ENCODE measurements around the gene SLIT3. TPM values are rescaled to one million over a fixed set of nuclear protein-coding genes. Genes with fewer than 3 reads are reported as not detected.
A peak's percentile ranks its signal among the peaks of the same experiment; 100 is the strongest.

SLIT3 gene
- total RNA-seq, 6 donors from 2014 or later: 10.8 to 57.3 (median 32.2) TPM

DNA sequence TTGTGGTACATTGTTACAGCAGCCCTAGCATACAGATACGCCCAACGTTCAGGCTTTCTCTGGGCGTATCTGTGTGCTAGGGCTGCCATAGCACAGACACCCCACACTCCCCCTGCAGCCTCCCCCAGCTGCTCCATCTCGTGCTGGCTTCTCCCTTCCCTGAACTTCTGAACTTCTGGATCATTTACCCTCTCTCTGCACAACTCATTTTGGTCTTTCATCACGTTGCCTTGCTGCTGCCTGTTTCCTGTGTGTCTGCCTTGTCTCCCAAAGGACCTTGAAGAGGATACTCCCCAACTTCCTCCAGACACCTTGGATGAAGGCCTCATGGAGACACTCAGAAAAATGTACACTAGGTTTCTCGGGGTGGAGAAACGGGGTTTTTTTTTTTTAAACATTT is 37.3 kb downstream of the SLIT3 start:
- no peaks in the 10 kb centered on the region for H3K36me3 ChIP-seq
- DNase-seq (no peak), ATAC-seq (ENCODE audit: low FRiP score in 2 of 2) (peak in 1 of 2 donors; percentile 24)
- H3K9me3 ChIP-seq: no peaks in the 10 kb centered on the region
- 58 to 60% methylated on average over 7 of the region's 7 CpGs for WGBS, 2 donors
- no peaks in the 10 kb centered on the region for H3K27me3 ChIP-seq
- no peak overlapping the region for H3K4me3 ChIP-seq
- H3K4me1 ChIP-seq: no peaks in the 10 kb centered on the region
- TF ChIP-seq EP300 (IDR thresholded peaks at IDR 0.05) (no peak), POLR2A (IDR thresholded peaks at IDR 0.05) (no peak), CTCF (IDR thresholded peaks at IDR 0.05) (no peak), POLR2AphosphoS5 (IDR thresholded peaks at IDR 0.05) (no peak)
- no peak overlapping the region for H3K27ac ChIP-seq

- Histone ChIP-seq H3K27ac (no peak overlapping the region), H3K36me3 (no peaks in the 10 kb centered on the region), H3K27me3 (no peaks in the 10 kb centered on the region), H3K9me3 (no peaks in the 10 kb centered on the region), H3K4me3 (no peak overlapping the region), H3K4me1 (no peaks in the 10 kb centered on the region)
- ATAC-seq (ENCODE audit: low FRiP score in 2 of 2) (no peak), DNase-seq (no peak)
- 50 to 66% methylated on average over 3 of the region's 3 CpGs for WGBS, 2 donors
- TF ChIP-seq EP300 (IDR thresholded peaks at IDR 0.05): no peak
- TF ChIP-seq POLR2AphosphoS5 (IDR thresholded peaks at IDR 0.05): no peak
- no peak for TF ChIP-seq CTCF (IDR thresholded peaks at IDR 0.05)
- no peak for TF ChIP-seq POLR2A (IDR thresholded peaks at IDR 0.05)
Measured at GRCh38 chr5:169260896-169261569, 39.9 kb downstream of the SLIT3 start.

DNA sequence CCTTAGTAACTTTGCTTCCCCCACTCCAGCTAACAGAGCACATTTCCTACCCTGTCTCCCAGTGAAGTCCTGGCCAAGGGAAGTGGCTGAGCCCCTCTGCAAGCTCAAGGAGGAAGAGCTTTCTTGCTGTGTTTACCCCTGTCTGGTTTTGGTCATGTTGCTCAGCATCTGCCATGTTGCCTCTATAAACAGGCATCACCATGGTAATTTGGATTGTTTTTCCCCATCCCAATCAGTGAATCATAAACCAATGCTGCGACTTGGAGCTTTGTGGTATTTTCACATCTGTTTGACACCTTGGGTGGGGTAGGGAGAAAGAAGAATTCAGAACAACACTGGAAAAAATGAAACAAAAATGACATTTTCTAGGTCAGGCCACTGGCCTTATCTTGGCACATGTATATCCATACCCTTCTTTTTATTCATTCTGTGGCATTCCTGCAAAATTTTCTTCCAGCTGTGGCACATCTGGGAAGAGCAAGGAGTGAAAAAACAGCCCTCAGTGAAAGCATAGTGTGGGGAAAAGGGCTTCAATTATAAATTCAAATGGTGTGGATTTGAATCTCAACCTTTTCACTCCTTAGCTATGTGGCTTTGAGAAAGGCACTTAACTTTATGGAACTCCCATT is 42.5 kb downstream of the SLIT3 start:
- Histone ChIP-seq H3K36me3 (no peaks in the 10 kb centered on the region), H3K4me1 (no peaks in the 10 kb centered on the region), H3K4me3 (no peak overlapping the region), H3K9me3 (no peaks in the 10 kb centered on the region), H3K27me3 (no peaks in the 10 kb centered on the region), H3K27ac (no peak overlapping the region)
- peak in 1 of 2 donors; percentile 37 for ATAC-seq (ENCODE audit: low FRiP score in 2 of 2)
- WGBS, 2 donors: 80 to 83% methylated on average over 1 of the region's 1 CpG
- TF ChIP-seq POLR2AphosphoS5 (IDR thresholded peaks at IDR 0.05) (no peak), EP300 (IDR thresholded peaks at IDR 0.05) (no peak), CTCF (IDR thresholded peaks at IDR 0.05) (no peak)
- no peak for DNase-seq

DNA sequence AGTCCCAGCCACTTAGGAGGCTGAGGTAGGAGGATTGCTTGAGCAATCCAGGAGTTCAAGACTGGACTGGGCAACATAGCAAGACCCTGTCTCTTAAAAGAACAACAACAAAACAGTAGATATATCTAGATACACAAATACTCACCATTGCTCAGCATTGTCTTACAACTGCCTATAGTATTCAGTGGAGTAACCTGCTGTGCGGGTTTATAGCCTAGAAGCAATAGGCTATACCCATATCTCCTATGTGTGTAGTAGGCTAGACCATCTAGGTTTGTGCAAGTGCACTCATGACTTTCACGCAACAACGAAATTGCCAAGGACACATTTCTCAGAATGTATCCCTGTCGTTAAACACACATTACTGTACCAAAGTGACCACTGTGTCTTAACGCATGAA is 44.7 kb downstream of the SLIT3 start:
- H3K27me3 ChIP-seq: no peaks in the 10 kb centered on the region
- no peak overlapping the region for H3K27ac ChIP-seq
- no peaks in the 10 kb centered on the region for H3K36me3 ChIP-seq
- ATAC-seq (ENCODE audit: low FRiP score in 2 of 2): no peak
- 91 to 94% methylated on average over 5 of the region's 5 CpGs for WGBS, 2 donors
- DNase-seq: no peak
- no peaks in the 10 kb centered on the region for H3K9me3 ChIP-seq
- H3K4me3 ChIP-seq: no peak overlapping the region
- TF ChIP-seq POLR2AphosphoS5 (IDR thresholded peaks at IDR 0.05): no peak
- TF ChIP-seq CTCF (IDR thresholded peaks at IDR 0.05): no peak
- TF ChIP-seq EP300 (IDR thresholded peaks at IDR 0.05): no peak
- no peak for TF ChIP-seq POLR2A (IDR thresholded peaks at IDR 0.05)
- H3K4me1 ChIP-seq: no peaks in the 10 kb centered on the region

- Histone ChIP-seq H3K36me3 (no peaks in the 10 kb centered on the region), H3K4me1 (no peaks in the 10 kb centered on the region), H3K4me3 (no peak overlapping the region), H3K9me3 (no peaks in the 10 kb centered on the region), H3K27ac (no peak overlapping the region), H3K27me3 (no peaks in the 10 kb centered on the region)
- ATAC-seq (ENCODE audit: low FRiP score in 2 of 2) (no peak), DNase-seq (no peak)
- WGBS, 2 donors: 85 to 87% methylated on average over 3 of the region's 3 CpGs
- TF ChIP-seq EP300 (IDR thresholded peaks at IDR 0.05): no peak
- TF ChIP-seq CTCF (IDR thresholded peaks at IDR 0.05): no peak
- no peak for TF ChIP-seq POLR2AphosphoS5 (IDR thresholded peaks at IDR 0.05)
- no peak for TF ChIP-seq POLR2A (IDR thresholded peaks at IDR 0.05)
Measured at GRCh38 chr5:169253071-169253470, 47.9 kb downstream of the SLIT3 start.
